GM12878 (cell line): Measurements from ENCODE around the gene PRKACG. TPM values are rescaled to one million over a fixed set of nuclear protein-coding genes. Genes with fewer than 3 reads are reported as not detected.

Experiments
- ATAC-seq: fragments of 200-7000 bp; cut with Tn5 transposase; 3 replicates; pipeline ENCODE4 v1.9.1; 2020; ENCODE audit warnings: mild to moderate bottlenecking, moderate library complexity
- BruUV-seq: library from RNA; stranded (reverse); fragments of 400-500 nt; replicated peaks from 2 replicates; lab custom pipeline; 2021; lab: Mats Ljungman, UMichigan
- CTCF ChIA-PET: fragments of 300-600 bp; sonication (Branson Sonifier 250); formaldehyde crosslinking; extraction: SDS; loops from one replicate; lab custom pipeline; 2021; ENCODE audit warnings: inconsistent platforms; lab: Yijun Ruan, JAX
- POLR2A ChIA-PET: fragments of 350-600 bp; formaldehyde crosslinking; extraction: SDS; loops from one replicate; lab custom pipeline; 2021; ENCODE audit warnings: inconsistent platforms; lab: Charles Lee
- RAD21 ChIA-PET: fragments of 300-600 bp; sonication (Branson Sonifier 250); formaldehyde crosslinking; loops from one replicate; lab custom pipeline; 2023; ENCODE audit warnings: antibody characterized with exemption; ENCODE audit not compliant: unreplicated experiment; lab: Charles Lee
- SMC1A ChIA-PET: fragments of 300-600 bp; sonication (Branson Sonifier 250); formaldehyde crosslinking; loops from one replicate; lab custom pipeline; 2023; ENCODE audit not compliant: unreplicated experiment, uncharacterized antibody; lab: Charles Lee
- DNase-seq: peaks from one replicate; pipeline ENCODE4 v3.0.0-alpha.2; 2011; ENCODE audit warnings: low read depth, low spot score
- FAIRE-seq: peaks from 3 replicates; lab custom pipeline; 2011; peaks lifted over from hg19 to GRCh38; lab: Jason Lieb, UNC
- H2AFZ ChIP-seq: 2 replicates; pipeline ENCODE4 v1.6.0; 2011; ENCODE audit warnings: low read depth, low read length, control low read depth; ENCODE audit not compliant: control insufficient read depth
- H3K27ac ChIP-seq: 2 replicates; pipeline ENCODE4 v1.5.1; 2011; ENCODE audit warnings: control low read depth; ENCODE audit not compliant: control insufficient read depth, insufficient read depth
- H3K27me3 ChIP-seq, 2 experiments: replicated peaks in 1 of 2; 2 replicates each; pipeline versions ENCODE4 v1.6.0 to v1.6.1; 2011; ENCODE audit warnings: low read length in 1 of 2; ENCODE audit not compliant: control insufficient read depth in 2 of 2, insufficient read depth in 2 of 2
- H3K36me3 ChIP-seq, 2 experiments: 2 replicates each; pipeline ENCODE4 v1.5.1; 2011; ENCODE audit warnings: low read length in 1 of 2; ENCODE audit not compliant: control insufficient read depth in 2 of 2, insufficient read depth in 2 of 2
- H3K4me1 ChIP-seq: 2 replicates; pipeline ENCODE4 v1.6.1; 2011; ENCODE audit warnings: mild to moderate bottlenecking, low read length, moderate library complexity, mixed read lengths; ENCODE audit not compliant: control insufficient read depth, insufficient read depth
- H3K4me2 ChIP-seq: 2 replicates; pipeline ENCODE4 v1.6.0; 2011; ENCODE audit warnings: control low read depth; ENCODE audit not compliant: control insufficient read depth, insufficient read depth
- H3K4me3 ChIP-seq: fragments of 200-600 bp; sonication (generic); 2 replicates; pipeline ENCODE4 v1.5.1; 2016
- H3K79me2 ChIP-seq: 2 replicates; pipeline ENCODE4 v1.6.0; 2011; ENCODE audit warnings: low read length; ENCODE audit not compliant: control insufficient read depth, insufficient read depth
- H3K9ac ChIP-seq: 2 replicates; pipeline ENCODE4 v1.8.0; 2011; ENCODE audit warnings: low read length, control low read depth, mixed read lengths; ENCODE audit not compliant: control insufficient read depth, insufficient read depth
- H3K9me3 ChIP-seq: replicated peaks from 3 replicates; pipeline ENCODE4 v1.5.1; 2011; ENCODE audit warnings: mild to moderate bottlenecking, low read length; ENCODE audit not compliant: control insufficient read depth, insufficient read depth
- H4K20me1 ChIP-seq: 2 replicates; pipeline ENCODE4 v1.6.0; 2011; ENCODE audit not compliant: control insufficient read depth, insufficient read depth
- HDAC2 ChIP-seq: fragments of 200-600 bp; sonication (generic); IDR thresholded peaks from 2 replicates; pipeline ENCODE4 v1.6.1; 2017
- WGBS: methylation state at CpG from one replicate; pipeline ENCODE4 v1.1.6; 2016; ENCODE audit warnings: low lambda C conversion rate; ENCODE audit not compliant: insufficient replicate concordance, insufficient coverage; ENCODE audit errors: missing lambda C conversion rate; 5-methylcytosine and 5-hydroxymethylcytosine counted together
- in situ Hi-C: fragments of 300-500 bp; cut with MboI; formaldehyde crosslinking; loops from 9 replicates; pipeline ENCODE4 v1.14.3; 2018; ENCODE audit warnings: mixed read lengths
- intact Hi-C: fragments of 100-400 bp; cut with micrococcal nuclease; formaldehyde crosslinking; loops from one replicate; pipeline ENCODE4 v1.14.2; 2022; ENCODE audit not compliant: unreplicated experiment
- polyA plus RNA-seq, 11 experiments: library from polyadenylated mRNA; depleted of rRNA in 4 of 11; unstranded in 6 of 11; stranded (reverse) in 5 of 11; fragments of >200 nt; fragmentation: Nextera tagmentation in 4 of 11; fragmentation: Illumina TruSeq in 1 of 11; extraction: Ambion mirVana in 4 of 11; extraction: Trizol in 1 of 11; gene quantifications; 1 replicate in 1 of 11; 2 replicates in 10 of 11; pipeline versions ENCODE4 v1.2.1 to v1.2.3, GENCODE V29; 2011 to 2016; ENCODE audit warnings: inconsistent platforms in 2 of 11, missing spikeins in 2 of 11, low read depth in 1 of 11
- total RNA-seq, 4 experiments: library from RNA; depleted of rRNA in 3 of 4; stranded (reverse); fragments of >200 nt in 3 of 4; fragmentation: Illumina TruSeq in 1 of 4; extraction: Trizol in 1 of 4; gene quantifications; 2 replicates each; pipeline versions ENCODE4 v1.2.1 to v1.2.3, GENCODE V29; 2013 to 2021
- TF ChIP-seq, protein P1 (sequence below): fragments of 450-650 bp; IDR thresholded peaks from 2 replicates; pipeline ENCODE4 v1.6.1; 2017; ENCODE audit warnings: mild to moderate bottlenecking, moderate library complexity

The PRKACG gene
- total and polyA plus RNA-seq, 10 of the 15 experiments (the other 5 are each of a cell fraction or from before 2014, with no cell fraction given): not detected

DNA sequence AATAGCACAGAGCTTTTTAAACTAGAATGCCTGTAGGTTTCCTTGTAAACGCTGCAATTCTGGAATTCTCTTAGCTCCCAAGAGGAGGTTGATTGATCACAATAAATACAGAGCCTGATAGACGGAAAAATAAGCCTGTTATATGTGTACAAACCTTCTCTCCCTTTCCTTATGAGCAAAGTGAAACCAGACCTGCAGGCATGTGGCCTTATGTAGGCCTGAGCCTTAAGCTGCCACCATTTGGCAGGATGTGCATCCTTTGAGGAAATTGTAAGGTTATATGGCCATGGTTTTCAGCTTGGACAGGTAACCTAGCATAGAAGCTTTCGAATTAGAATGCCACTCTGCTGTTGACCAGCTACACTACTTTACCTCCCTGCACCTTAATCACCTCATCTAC is 49.1 kb downstream of the PRKACG start:
- ChIA-PET SMC1A (interaction anchor here (0.8 to 8.0 kb wide), 8 partner anchors 10 to 279 kb away, joined by 3 to 160 read pairs (median 4); no protein-coding TSS in a partner anchor), RAD21 (interaction anchor here (3.3 to 5.7 kb wide), 3 partner anchors 11 to 19 kb away, joined by 12 to 41 read pairs (median 29); no protein-coding TSS in a partner anchor), POLR2A (interaction anchor here (1.0 to 1.7 kb wide), 4 partner anchors 8 to 15 kb away, joined by 3 to 6 read pairs (median 4); no protein-coding TSS in a partner anchor), CTCF (interaction anchor here (0.7 to 7.1 kb wide), 8 partner anchors 10 to 280 kb away, joined by 3 to 56 read pairs (median 6); no protein-coding TSS in a partner anchor)
- Histone ChIP-seq H3K36me3 (no peaks in the 10 kb centered on the region), H3K79me2 (no peaks in the 10 kb centered on the region), H3K4me2 (no peak overlapping the region), H3K4me1 (peaks cover 16% of the 10 kb centered on the region), H3K27me3 (no peaks in the 10 kb centered on the region), H4K20me1 (no peaks in the 10 kb centered on the region), H2AFZ (no peak overlapping the region), H3K4me3 (no peak overlapping the region), H3K9ac (no peak overlapping the region), H3K9me3 (no peaks in the 10 kb centered on the region), H3K27ac (no peak overlapping the region)
- DNase-seq: no peak
- no peak for ATAC-seq
- FAIRE-seq: no peak
- in situ Hi-C loops (no loop called here), intact Hi-C loops (no loop called here)
- 94% methylated on average over 3 of the region's 3 CpGs for WGBS
- no peak for TF ChIP-seq HDAC2
- TF ChIP-seq, protein P1, sequence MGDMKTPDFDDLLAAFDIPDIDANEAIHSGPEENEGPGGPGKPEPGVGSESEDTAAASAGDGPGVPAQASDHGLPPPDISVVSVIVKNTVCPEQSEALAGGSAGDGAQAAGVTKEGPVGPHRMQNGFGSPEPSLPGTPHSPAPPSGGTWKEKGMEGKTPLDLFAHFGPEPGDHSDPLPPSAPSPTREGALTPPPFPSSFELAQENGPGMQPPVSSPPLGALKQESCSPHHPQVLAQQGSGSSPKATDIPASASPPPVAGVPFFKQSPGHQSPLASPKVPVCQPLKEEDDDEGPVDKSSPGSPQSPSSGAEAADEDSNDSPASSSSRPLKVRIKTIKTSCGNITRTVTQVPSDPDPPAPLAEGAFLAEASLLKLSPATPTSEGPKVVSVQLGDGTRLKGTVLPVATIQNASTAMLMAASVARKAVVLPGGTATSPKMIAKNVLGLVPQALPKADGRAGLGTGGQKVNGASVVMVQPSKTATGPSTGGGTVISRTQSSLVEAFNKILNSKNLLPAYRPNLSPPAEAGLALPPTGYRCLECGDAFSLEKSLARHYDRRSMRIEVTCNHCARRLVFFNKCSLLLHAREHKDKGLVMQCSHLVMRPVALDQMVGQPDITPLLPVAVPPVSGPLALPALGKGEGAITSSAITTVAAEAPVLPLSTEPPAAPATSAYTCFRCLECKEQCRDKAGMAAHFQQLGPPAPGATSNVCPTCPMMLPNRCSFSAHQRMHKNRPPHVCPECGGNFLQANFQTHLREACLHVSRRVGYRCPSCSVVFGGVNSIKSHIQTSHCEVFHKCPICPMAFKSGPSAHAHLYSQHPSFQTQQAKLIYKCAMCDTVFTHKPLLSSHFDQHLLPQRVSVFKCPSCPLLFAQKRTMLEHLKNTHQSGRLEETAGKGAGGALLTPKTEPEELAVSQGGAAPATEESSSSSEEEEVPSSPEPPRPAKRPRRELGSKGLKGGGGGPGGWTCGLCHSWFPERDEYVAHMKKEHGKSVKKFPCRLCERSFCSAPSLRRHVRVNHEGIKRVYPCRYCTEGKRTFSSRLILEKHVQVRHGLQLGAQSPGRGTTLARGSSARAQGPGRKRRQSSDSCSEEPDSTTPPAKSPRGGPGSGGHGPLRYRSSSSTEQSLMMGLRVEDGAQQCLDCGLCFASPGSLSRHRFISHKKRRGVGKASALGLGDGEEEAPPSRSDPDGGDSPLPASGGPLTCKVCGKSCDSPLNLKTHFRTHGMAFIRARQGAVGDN: 0 out of 2 replicates have a peak, but pooled peaks have one; percentile 17
- BruUV-seq: no TSS peak
